GM19397 (cell line): ENCODE data around the gene MARCO.

Experiments used
- ATAC-seq: cut with Tn5 transposase; IDR thresholded peaks from one replicate; pipeline ENCODE4 v1.9.1; 2021; ENCODE audit warnings: mild to moderate bottlenecking, moderate library complexity; ENCODE audit not compliant: unreplicated experiment

The MARCO gene

DNA sequence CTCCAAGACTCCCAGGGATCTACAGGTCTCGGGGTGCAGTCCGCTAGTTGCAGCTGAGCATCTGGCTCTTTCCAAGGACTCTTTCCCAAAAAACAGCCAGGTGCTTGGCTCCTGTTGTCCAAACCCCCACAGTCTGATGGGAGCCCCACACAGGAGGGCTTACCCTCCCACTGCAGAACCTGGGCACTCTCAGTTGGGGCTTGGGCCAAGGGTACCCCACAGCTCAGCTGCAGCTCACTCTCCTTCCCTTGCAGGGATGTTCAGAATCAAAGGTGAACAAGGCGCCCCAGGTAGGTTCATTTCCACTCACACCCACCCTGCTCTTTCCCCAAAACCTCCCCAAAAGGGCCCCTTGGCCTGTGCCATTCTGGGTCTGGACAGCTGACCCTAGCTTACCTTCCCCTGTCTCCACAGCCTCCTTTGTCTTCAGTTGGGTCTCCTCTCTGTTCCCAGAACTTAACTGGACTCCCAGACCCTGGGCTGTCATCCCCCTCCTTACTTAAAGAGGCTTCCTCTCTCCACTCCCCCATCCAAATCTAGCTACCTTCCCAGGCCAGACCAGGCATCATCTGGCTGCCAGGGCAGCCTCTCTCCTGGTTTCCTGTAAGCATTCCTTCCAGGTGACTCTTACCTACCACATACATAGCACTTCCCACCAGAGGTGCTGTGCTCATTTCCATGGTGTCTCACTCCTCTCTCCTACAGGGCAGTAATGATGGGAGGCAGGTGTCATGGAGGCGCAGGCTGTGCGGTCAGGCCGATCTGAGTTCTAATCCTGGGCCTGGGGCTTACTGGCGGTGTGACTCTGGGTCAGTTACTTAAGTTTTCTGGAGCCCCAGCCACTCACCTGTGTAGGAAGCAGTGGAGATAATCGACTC is 29.5 kb downstream of the MARCO start:
- ATAC-seq, result no peak

DNA sequence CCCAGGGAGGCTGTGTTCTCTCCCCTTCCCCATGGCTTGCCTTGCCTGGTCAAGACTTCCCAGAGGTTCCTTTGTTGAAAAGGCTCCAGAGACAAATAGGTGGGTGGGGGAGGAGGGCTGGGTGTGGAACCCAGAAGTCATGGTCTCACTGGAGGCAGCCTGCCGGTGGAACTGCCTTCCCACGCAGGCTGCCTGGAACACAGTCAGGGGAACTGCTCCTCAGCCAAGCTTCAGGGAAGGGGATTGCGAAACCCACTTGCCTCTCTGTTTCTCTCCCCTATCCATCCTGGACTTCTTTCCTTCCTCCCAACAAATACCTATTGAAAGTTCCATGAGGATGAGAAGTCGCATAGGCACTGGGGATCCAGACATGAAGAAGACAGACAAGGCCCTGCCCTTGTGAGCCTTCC is 31.6 kb downstream of the MARCO start:
- no peak for ATAC-seq

DNA sequence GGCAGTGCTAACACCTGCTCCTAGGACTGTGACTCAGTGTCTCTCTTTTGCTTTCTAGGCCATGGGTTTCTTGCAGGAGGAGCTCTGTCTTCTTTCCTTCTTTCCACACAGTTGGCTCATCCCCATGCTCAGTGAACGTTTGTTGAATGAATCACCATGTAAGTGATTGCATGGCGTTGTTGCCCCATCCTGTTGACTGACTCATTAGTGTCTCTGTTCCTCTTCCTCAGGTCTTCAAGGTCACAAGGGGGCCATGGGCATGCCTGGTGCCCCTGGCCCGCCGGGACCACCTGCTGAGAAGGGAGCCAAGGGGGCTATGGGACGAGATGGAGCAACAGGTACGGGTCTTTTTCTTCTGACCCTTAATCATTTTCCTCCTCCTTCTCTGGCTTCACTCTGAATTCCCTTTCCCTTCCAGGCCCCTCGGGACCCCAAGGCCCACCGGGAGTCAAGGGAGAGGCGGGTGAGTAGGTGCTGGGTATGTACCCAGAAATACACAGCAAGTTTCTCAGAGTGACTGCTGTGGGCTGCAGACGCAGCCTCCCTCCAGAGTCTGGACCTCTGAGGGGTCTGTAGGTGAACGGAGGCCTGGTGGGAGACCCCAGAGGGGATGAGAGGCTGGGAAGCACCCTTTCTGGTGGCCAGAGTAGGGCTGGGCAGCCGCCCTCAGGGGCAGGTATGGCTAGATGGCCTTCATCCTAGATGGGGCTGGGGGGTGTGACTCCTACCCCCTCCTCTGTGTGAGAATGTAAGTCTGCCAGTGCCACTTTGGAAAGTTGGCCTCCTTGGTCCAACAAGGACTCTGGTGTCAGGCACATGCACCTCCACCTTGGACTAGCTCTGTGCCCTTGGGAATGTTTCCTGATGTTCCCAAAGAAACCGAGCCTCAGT is 32.4 kb downstream of the MARCO start:
- no peak for ATAC-seq

GRCh38 chr2:118975133-118975532 is 33.1 kb downstream of the MARCO start:
- ATAC-seq, result no peak

- ATAC-seq, result no peak
These were observed 36.1 kb downstream of the MARCO start for GRCh38 chr2:118978064-118978463.

DNA sequence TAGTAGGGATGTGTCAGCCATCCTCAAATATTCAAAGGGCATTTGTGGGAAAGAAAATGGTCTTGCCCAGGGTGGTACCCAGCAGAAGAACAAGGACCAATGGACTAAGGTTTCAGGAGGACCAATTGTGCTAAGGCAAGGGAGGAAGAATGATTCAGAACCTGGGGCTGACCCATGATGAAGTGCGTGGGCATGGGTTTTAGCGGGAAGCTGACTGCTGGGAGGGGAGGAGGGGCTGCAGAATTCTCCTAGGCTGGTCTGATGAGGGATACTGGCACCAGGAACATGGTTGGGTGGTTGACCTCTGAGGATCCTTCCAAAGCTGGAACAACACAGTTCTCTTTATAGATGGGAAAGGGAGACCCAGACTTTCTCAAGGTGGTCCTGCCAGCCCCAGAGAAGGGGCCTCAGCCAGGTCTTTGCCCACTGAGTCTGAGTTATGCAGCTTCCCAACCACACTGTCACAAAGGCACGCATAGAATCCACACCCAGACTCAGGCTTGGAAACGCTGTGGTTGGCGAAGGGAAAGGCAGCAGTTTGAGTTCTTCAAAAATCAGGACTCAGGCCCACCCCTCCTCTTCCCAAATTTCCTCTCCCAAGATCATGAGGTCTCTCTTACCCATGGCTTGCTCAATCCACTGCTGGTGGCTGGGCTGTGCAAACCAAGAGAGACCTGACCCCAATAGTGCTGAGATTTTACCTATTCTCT is 37.3 kb downstream of the MARCO start:
- no peak for ATAC-seq

GRCh38 chr2:118980022-118980421 is 38.0 kb downstream of the MARCO start:
- ATAC-seq, result no peak

- no peak for ATAC-seq
These were observed 38.6 kb downstream of the MARCO start for GRCh38 chr2:118980573-118980972.

GRCh38 chr2:118981632-118982031 is 39.6 kb downstream of the MARCO start:
- no peak for ATAC-seq

DNA sequence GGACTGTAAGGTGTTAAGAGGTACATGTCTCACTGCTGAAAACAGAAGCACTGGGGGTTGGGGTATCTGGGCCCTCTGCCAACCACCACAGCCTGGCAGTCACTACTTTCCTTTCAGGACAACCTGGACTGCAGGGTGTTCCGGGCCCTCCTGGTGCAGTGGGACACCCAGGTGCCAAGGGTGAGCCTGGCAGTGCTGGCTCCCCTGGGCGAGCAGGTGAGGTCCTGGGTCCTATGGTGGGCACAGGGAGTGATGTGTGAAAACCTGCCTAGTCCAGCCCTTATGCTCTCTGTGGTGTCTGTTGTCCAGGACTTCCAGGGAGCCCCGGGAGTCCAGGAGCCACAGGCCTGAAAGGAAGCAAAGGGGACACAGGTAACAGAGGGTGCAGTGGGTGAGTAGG is 40.0 kb downstream of the MARCO start:
- ATAC-seq, result no peak

DNA sequence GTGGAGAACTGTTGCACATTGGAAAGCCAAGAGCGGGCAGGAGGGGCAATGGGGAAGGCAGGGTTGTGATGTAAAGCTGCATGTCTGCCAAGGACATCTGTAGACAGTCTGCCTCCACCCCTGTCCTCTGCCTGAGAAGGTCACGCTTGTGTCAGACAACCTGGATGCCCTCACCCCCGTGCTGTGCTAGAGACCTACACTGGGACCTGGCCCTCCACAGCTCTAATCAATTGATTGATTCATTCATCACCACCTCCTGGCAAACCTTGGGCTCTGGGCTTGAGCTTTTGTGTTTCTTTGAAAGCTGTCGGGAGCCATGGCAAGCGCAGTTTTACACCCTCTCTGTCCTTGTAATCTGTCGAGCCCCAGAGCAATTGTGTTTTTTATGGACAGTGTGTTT is 41.1 kb downstream of the MARCO start:
- no peak for ATAC-seq

- no peak for ATAC-seq
These were observed 41.9 kb downstream of the MARCO start for GRCh38 chr2:118983915-118984314.

- no peak for ATAC-seq
These were observed 44.7 kb downstream of the MARCO start for GRCh38 chr2:118986738-118987137.

DNA sequence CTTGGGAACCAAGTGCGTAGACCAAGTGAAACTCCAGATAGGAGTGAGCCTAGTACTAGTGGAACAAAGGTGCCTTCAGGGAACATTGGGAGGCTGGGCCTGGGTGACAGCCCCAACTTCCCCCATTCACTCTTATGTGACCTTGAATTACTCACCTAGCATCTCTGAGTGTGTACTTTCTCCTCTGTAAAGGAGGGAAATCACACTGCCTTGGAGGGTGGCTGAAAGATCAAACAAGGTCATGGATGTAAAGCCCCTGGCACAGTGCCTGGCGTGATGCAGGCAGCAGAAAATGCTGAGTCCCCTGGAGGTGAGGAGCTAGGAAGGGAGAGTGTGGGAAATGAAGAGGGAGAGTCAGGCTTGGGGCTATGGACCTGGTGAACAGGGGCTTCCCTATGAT is 45.9 kb downstream of the MARCO start:
- no peak for ATAC-seq

- ATAC-seq, result no peak
These were observed 46.7 kb downstream of the MARCO start for GRCh38 chr2:118988706-118989105.

DNA sequence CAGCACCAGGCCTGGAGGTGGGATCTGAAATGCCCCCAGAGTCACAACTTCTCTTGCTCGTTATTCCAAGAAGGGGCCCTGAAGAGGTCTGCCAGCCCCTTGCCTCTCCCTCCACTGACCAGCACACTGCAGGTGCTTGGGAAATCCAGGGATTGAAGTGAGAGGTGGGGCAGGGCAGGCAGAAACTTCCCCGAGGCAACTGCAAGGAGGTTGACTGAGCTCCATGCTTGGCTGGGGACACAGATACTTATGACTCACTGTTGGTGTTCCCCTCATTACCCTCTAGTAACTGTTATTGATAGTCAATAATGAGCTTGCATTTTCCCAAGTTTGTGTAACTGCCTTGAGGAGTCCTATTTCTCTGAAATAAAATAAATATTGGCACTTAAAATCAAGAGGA is 47.5 kb downstream of the MARCO start:
- ATAC-seq, result no peak

DNA sequence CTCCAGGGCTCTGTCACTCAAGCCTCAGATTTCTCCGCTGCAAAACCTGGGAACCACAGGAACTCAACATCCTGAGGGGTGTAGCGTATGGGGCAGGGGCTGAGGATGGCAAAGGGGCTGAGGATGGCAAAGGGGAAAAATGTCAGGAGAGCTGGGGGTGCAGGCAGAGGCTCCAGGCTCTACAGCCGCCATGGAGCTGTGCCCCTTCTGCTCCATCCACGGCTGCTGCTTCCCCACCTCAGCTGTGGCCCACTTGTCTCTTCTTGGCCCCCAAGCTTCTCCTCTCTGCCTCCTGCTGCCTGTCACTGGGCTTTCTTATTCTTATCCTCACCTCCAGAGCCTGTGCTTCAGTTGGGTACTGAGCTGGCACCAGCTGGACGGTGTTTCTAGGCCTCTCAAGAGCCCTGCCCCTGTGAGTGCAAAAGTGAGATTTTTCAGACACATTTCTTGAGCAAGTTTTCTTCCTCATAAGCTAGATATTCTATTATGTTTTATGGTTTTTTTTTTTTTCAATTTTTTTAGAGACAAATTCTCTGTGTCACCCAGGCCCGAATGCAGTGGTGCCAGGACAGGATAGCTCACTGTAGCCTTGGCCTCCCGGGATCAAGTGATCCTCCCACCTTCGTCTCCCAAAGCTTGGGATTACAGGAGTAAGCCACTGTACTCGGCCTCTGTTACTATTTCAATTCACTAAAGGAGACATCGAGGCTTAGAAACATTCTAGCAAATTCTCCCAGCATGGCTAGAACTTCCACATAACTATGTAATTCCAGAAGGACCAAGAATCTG is 49.0 kb downstream of the MARCO start:
- no peak for ATAC-seq

GRCh38 chr2:118991554-118991953 is 49.6 kb downstream of the MARCO start:
- ATAC-seq, result no peak

GRCh38 chr2:118992740-118993391 is 50.9 kb downstream of the MARCO start:
- ATAC-seq, result no peak

DNA sequence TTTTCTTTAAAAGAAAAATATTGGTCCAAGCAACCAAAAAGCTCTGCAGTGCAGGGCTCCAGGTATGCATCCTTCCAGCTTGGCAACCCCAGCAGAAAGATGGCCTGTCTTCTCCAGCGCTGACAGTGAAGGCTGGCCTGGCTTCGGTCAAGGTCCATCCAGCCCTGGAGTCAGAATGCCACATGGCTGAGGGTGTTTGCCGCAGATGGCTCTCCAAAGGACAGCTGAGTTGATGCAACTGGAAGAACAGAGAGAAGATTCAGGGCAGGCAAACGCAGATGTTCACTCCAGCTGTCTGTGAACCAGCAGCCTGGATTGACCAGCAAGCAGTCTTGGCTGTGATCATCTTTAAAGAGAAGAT is 51.4 kb downstream of the MARCO start:
- no peak for ATAC-seq
